Cardiac muscle cell (in vitro differentiated cells and primary cell): ENCODE data around the gene KCP. TPM values are rescaled to one million over a fixed set of nuclear protein-coding genes. Genes with fewer than 3 reads are reported as not detected.
A peak's percentile ranks its signal among the peaks of the same experiment; 100 is the strongest.

Experiments
- DNase-seq, 2 donors: peaks; one replicate each; pipeline versions ENCODE4 v3.0.0 to v3.0.0-alpha.2; 2010 to 2017; ENCODE audit warnings: low read depth in 1 of 2, low spot score in 1 of 2
- H3K27ac ChIP-seq: fragments of 200-600 bp; sonication (generic); 2 replicates; pipeline ENCODE4 v1.5.1; 2016
- H3K27me3 ChIP-seq: fragments of 200-600 bp; sonication (generic); 2 replicates; pipeline ENCODE4 v1.6.0; 2016; ENCODE audit warnings: control low read depth
- H3K36me3 ChIP-seq: fragments of 200-600 bp; sonication (generic); 2 replicates; pipeline ENCODE4 v1.5.1; 2016; ENCODE audit warnings: control low read depth
- H3K4me1 ChIP-seq: fragments of 200-600 bp; sonication (generic); 2 replicates; pipeline ENCODE4 v1.8.1; 2017; ENCODE audit warnings: low read depth, mild to moderate bottlenecking, mixed run types
- H3K4me3 ChIP-seq: fragments of 200-600 bp; sonication (generic); 2 replicates; pipeline ENCODE4 v1.5.1; 2016; ENCODE audit warnings: mild to moderate bottlenecking
- H3K9me3 ChIP-seq: fragments of 200-600 bp; sonication (generic); 2 replicates; pipeline ENCODE4 v1.5.1; 2017; ENCODE audit warnings: low read depth, mild to moderate bottlenecking, control low read depth
- CTCF ChIP-seq: IDR thresholded peaks from 2 replicates; pipeline ENCODE4 v1.5.1; 2012; ENCODE audit warnings: low read depth, mild to moderate bottlenecking, low read length
- polyA plus RNA-seq: library from polyadenylated mRNA; unstranded; fragments of >200 nt; fragmentation: Nextera tagmentation; extraction: Ambion mirVana; gene quantifications from 2 replicates; pipeline ENCODE4 v1.2.1, GENCODE V29; 2016
- total RNA-seq: library from RNA; depleted of rRNA; stranded (reverse); fragments of >200 nt; gene quantifications from 2 replicates; pipeline ENCODE4 v1.2.3, GENCODE V29; 2016

Gene KCP
- total and polyA plus RNA-seq, 2 experiments from 2014 or later = 1.2 to 1.6 TPM

GRCh38 chr7:128893251-128894100, 17.0 kb downstream of the KCP start:
- Histone ChIP-seq H3K27ac (no peak overlapping the region), H3K4me3 (no peak overlapping the region), H3K4me1 (no peaks in the 10 kb centered on the region), H3K27me3 (peaks cover 19% of the 10 kb centered on the region), H3K9me3 (no peaks in the 10 kb centered on the region), H3K36me3 (no peaks in the 10 kb centered on the region)
- no peak for DNase-seq
- no peak for TF ChIP-seq CTCF

GRCh38 chr7:128892521-128893250, 17.8 kb downstream of the KCP start:
- Histone ChIP-seq H3K9me3 (no peaks in the 10 kb centered on the region), H3K4me1 (no peaks in the 10 kb centered on the region), H3K27ac (no peak overlapping the region), H3K27me3 (peaks cover 19% of the 10 kb centered on the region), H3K4me3 (no peak overlapping the region), H3K36me3 (no peaks in the 10 kb centered on the region)
- TF ChIP-seq CTCF = no peak
- no peak for DNase-seq

DNA sequence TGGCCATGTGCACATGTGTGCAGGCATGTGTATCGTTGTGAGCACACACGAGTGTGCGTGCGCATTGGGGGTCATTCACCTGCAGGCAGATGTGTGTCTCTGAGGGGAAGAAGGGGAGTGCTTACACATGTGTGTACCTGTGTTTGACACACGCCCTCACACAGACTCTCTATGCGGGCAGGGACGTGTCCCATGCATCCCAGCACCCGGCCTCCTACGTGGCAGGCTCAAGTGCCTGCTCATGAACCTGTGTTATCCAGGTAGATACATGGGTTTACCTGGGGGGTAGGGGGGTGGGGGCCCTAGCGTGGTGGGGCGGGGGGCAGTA, 18.6 kb downstream of the KCP start:
- H3K36me3 ChIP-seq = no peaks in the 10 kb centered on the region
- no peak for DNase-seq
- H3K27ac ChIP-seq = no peak overlapping the region
- H3K4me1 ChIP-seq = no peaks in the 10 kb centered on the region
- TF ChIP-seq CTCF = no peak
- no peak overlapping the region for H3K4me3 ChIP-seq
- no peaks in the 10 kb centered on the region for H3K9me3 ChIP-seq
- peaks cover 19% of the 10 kb centered on the region for H3K27me3 ChIP-seq

DNA sequence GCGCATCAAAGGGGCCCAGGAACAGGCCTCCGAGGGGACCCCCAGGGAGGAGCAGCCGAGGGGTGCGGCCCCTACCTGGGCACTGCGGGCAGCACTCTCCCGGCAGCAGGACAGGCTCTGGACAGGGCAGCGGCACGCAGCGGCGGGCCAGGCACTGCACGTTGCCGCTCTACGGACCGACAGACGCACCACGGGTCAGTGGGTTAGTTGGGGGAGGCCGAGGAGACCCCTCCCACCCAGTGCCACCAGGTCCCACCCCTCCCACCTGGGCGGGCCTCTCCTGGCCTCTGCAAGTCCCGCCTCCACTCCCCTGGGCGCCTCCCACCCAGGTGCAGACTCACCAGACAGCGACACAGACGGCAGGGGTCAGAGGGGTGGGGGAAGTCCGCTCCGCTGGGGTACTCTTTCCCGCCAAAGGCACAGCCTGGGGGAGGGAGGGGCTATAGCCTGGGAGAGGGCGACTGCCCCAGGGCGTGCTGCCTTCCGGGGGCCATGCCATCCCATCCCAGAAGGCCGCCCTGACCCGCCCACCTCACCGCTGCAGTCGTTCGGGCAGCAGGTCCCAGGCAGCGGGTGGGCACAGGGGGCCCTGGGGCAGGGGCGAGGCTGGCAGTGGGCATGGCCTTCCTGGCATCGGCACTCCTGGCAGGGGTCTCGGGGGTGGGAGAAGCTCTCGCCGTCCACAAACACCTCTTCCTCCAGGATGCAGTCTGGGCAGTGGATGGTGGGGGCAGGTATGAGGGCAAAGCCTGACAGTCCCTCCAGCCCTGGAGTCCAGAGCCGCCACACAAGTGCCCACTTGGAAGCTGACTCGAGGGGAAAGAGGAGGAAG, 19.2 kb downstream of the KCP start:
- peaks cover 19% of the 10 kb centered on the region for H3K27me3 ChIP-seq
- DNase-seq = no peak
- H3K9me3 ChIP-seq = no peaks in the 10 kb centered on the region
- no peak overlapping the region for H3K27ac ChIP-seq
- TF ChIP-seq CTCF = no peak
- no peaks in the 10 kb centered on the region for H3K4me1 ChIP-seq
- H3K36me3 ChIP-seq = no peaks in the 10 kb centered on the region
- H3K4me3 ChIP-seq = no peak overlapping the region

GRCh38 chr7:128890306-128891109, 20.0 kb downstream of the KCP start:
- no peaks in the 10 kb centered on the region for H3K36me3 ChIP-seq
- peaks cover 19% of the 10 kb centered on the region for H3K27me3 ChIP-seq
- H3K4me3 ChIP-seq = no peak overlapping the region
- no peak overlapping the region for H3K27ac ChIP-seq
- H3K4me1 ChIP-seq = no peaks in the 10 kb centered on the region
- H3K9me3 ChIP-seq = no peaks in the 10 kb centered on the region
- TF ChIP-seq CTCF = no peak
- peak in 1 of 2 donors; percentile 20 for DNase-seq
